Mesenchymal stem cell (in vitro differentiated cells and primary cell): ENCODE results near the gene PCSK7.

Experiments
- DNase-seq: peaks from one replicate; pipeline ENCODE4 v3.0.0-alpha.2; 2013
- H2AFZ ChIP-seq: one replicate; pipeline ENCODE4 v1.6.1; 2013; ENCODE audit warnings: low read depth, mild to moderate bottlenecking, control low read depth, inconsistent platforms, low read length, moderate library complexity
- H2AK5ac ChIP-seq: 2 replicates; pipeline ENCODE4 v1.6.1; 2013; ENCODE audit warnings: low read length, moderate library complexity, mild to moderate bottlenecking, inconsistent platforms; ENCODE audit not compliant: severe bottlenecking
- H2BK120ac ChIP-seq: one replicate; pipeline ENCODE4 v1.6.1; 2013; ENCODE audit warnings: low read depth, mild to moderate bottlenecking, inconsistent platforms, low read length, moderate library complexity
- H2BK12ac ChIP-seq, 2 experiments: one replicate each; pipeline ENCODE4 v1.6.1; 2013; ENCODE audit warnings: inconsistent platforms in 2 of 2, low read length in 2 of 2, mild to moderate bottlenecking in 2 of 2, moderate library complexity in 2 of 2, control low read depth in 1 of 2
- H2BK15ac ChIP-seq: one replicate; pipeline ENCODE4 v1.6.1; 2013; ENCODE audit warnings: mild to moderate bottlenecking, low read depth, inconsistent platforms; ENCODE audit not compliant: poor library complexity, severe bottlenecking
- H2BK5ac ChIP-seq: 2 replicates; pipeline ENCODE4 v1.6.1; 2013; ENCODE audit warnings: low read depth, mild to moderate bottlenecking, low read length, control low read depth, inconsistent platforms; ENCODE audit not compliant: poor library complexity, severe bottlenecking
- H3K14ac ChIP-seq, 2 experiments: one replicate each; pipeline ENCODE4 v1.6.1; 2013; ENCODE audit warnings: inconsistent platforms in 2 of 2, low read length in 2 of 2, control low read depth in 1 of 2, mild to moderate bottlenecking in 1 of 2, moderate library complexity in 1 of 2
- H3K18ac ChIP-seq, 2 experiments: one replicate each; pipeline ENCODE4 v1.6.1; 2013; ENCODE audit warnings: inconsistent platforms in 2 of 2, low read length in 2 of 2, control low read depth in 1 of 2, low read depth in 1 of 2, mild to moderate bottlenecking in 1 of 2
- H3K23ac ChIP-seq, 2 experiments: one replicate each; pipeline ENCODE4 v1.6.1; 2013; ENCODE audit warnings: inconsistent platforms in 2 of 2, low read length in 2 of 2, mild to moderate bottlenecking in 2 of 2, moderate library complexity in 2 of 2, control low read depth in 1 of 2
- H3K27ac ChIP-seq: 2 replicates; pipeline ENCODE4 v1.5.1; 2013; ENCODE audit warnings: mild to moderate bottlenecking, moderate library complexity, low read length, control low read depth, inconsistent platforms; ENCODE audit not compliant: poor library complexity, severe bottlenecking
- H3K27me3 ChIP-seq, 2 experiments: 2 replicates each; pipeline versions ENCODE4 v1.6.1 to v1.7.0; 2013; ENCODE audit warnings: low read length in 2 of 2, mild to moderate bottlenecking in 2 of 2, moderate library complexity in 2 of 2, control low read depth in 1 of 2, inconsistent platforms in 1 of 2; ENCODE audit not compliant: control insufficient read depth in 1 of 2, insufficient read depth in 1 of 2
- H3K36me3 ChIP-seq, 2 experiments: 2 replicates each; pipeline versions ENCODE4 v1.6.1 to v1.7.0; 2013; ENCODE audit warnings: low read length in 2 of 2, control low read depth in 1 of 2, inconsistent platforms in 1 of 2, low read depth in 1 of 2, mild to moderate bottlenecking in 1 of 2; ENCODE audit not compliant: insufficient read depth in 2 of 2, control insufficient read depth in 1 of 2
- H3K4ac ChIP-seq, 2 experiments: one replicate each; pipeline ENCODE4 v1.6.1; 2013; ENCODE audit warnings: inconsistent platforms in 2 of 2, low read length in 2 of 2, mild to moderate bottlenecking in 2 of 2, moderate library complexity in 2 of 2, control low read depth in 1 of 2, low read depth in 1 of 2
- H3K4me1 ChIP-seq: 2 replicates; pipeline ENCODE4 v1.6.1; 2013; ENCODE audit warnings: low read depth, low read length, control low read depth; ENCODE audit not compliant: control insufficient read depth, insufficient read depth
- H3K4me2 ChIP-seq: 2 replicates; pipeline ENCODE4 v1.6.1; 2013; ENCODE audit warnings: low read length, mild to moderate bottlenecking, inconsistent platforms; ENCODE audit not compliant: poor library complexity, severe bottlenecking
- H3K4me3 ChIP-seq, 2 experiments: 2 replicates each; pipeline versions ENCODE4 v1.5.1 to v1.7.0; 2013; ENCODE audit warnings: low read length in 2 of 2, mild to moderate bottlenecking in 2 of 2, control low read depth in 1 of 2, low read depth in 1 of 2; ENCODE audit not compliant: insufficient read depth in 1 of 2
- H3K79me1 ChIP-seq: replicated peaks from 2 replicates; pipeline ENCODE4 v1.6.1; 2013; ENCODE audit warnings: mild to moderate bottlenecking, control low read depth, low read length, inconsistent platforms; ENCODE audit not compliant: poor library complexity, severe bottlenecking
- H3K9ac ChIP-seq: 2 replicates; pipeline ENCODE4 v1.7.0; 2013; ENCODE audit warnings: mild to moderate bottlenecking, low read length, moderate library complexity
- H3K9me3 ChIP-seq: 2 replicates; pipeline ENCODE4 v1.7.0; 2013; ENCODE audit warnings: mild to moderate bottlenecking, low read length; ENCODE audit not compliant: control insufficient read depth
- H4K8ac ChIP-seq: one replicate; pipeline ENCODE4 v1.6.1; 2013; ENCODE audit warnings: inconsistent platforms, mild to moderate bottlenecking, low read length, moderate library complexity
- H4K91ac ChIP-seq: one replicate; pipeline ENCODE4 v1.6.1; 2013; ENCODE audit warnings: mild to moderate bottlenecking, low read length, inconsistent platforms
- WGBS: methylation state at CpG from one replicate; pipeline ENCODE4 v1.1.7; 2013; ENCODE audit warnings: mixed read lengths; 5-methylcytosine and 5-hydroxymethylcytosine counted together

PCSK7 gene

GRCh38 chr11:117232092-117232878 lies 412 bp upstream of the PCSK7 start, which contains the start of gene RNF214:
Gene RNF214, plus strand, starts transcription at chr11:117232671. Its CDS starts 1,602 bp downstream, at chr11:117234273.
- peak within 1 kb of the TSS; percentile 57 for H2BK15ac ChIP-seq

GRCh38 chr11:117230999-117231841 lies 653 bp downstream of the PCSK7 start:
- Histone ChIP-seq H3K4me3 (peak overlapping the region; percentile 82 to 94), H3K9ac (peak overlapping the region; percentile 98), H3K4me1 (peaks cover 1% of the 10 kb centered on the region), H3K27me3 (no peaks in the 10 kb centered on the region), H3K23ac (no peak overlapping the region), H4K91ac (no peak overlapping the region), H2BK15ac (no peak overlapping the region), H2BK120ac (no peak overlapping the region), H3K4ac (peak overlapping the region; percentile 43 to 75), H3K4me2 (peak overlapping the region; percentile 91), H3K79me1 (peaks cover 22% of the 10 kb centered on the region), H2BK12ac (peak overlapping the region in 1 of 2 experiments; percentile 7), H3K36me3 (peaks cover 33 to 38% of the 10 kb centered on the region in 2 experiments), H3K14ac (no peak overlapping the region), H2BK5ac (no peak overlapping the region), H4K8ac (peak overlapping the region; percentile 71), H3K27ac (peak overlapping the region; percentile 50), H2AK5ac (no peak overlapping the region), H2AFZ (peak overlapping the region; percentile 49), H3K18ac (peak overlapping the region; percentile 41 to 68), H3K9me3 (no peaks in the 10 kb centered on the region)
- no peak for DNase-seq
- WGBS: 16% methylated on average over 14 of the region's 14 CpGs

More at GRCh38 chr11:117232092-117232878, 412 bp upstream of the PCSK7 start, which contains the start of gene RNF214:
- Histone ChIP-seq H2BK120ac (peak within 1 kb of the TSS; percentile 95), H3K9ac (peak within 1 kb of the TSS; percentile 98), H2BK5ac (no peak within 1 kb of the TSS), H3K79me1 (peaks cover 26% of the 10 kb centered on the region), H3K4me3 (peak within 1 kb of the TSS; percentile 82 to 94), H2AFZ (peak within 1 kb of the TSS; percentile 66), H3K23ac (no peak within 1 kb of the TSS), H2AK5ac (peak within 1 kb of the TSS; percentile 3), H3K36me3 (peaks cover 28 to 35% of the 10 kb centered on the region in 2 experiments), H4K91ac (peak within 1 kb of the TSS; percentile 66), H3K18ac (peak within 1 kb of the TSS; percentile 68 to 83), H3K4ac (peak within 1 kb of the TSS; percentile 83 to 88), H3K9me3 (no peaks in the 10 kb centered on the region), H3K27me3 (no peaks in the 10 kb centered on the region), H2BK12ac (peak within 1 kb of the TSS; percentile 7 to 45), H3K14ac (peak within 1 kb of the TSS; percentile 25 to 78), H3K4me2 (peak within 1 kb of the TSS; percentile 91), H3K4me1 (peaks cover 1% of the 10 kb centered on the region), H4K8ac (peak within 1 kb of the TSS; percentile 96), H3K27ac (peak within 1 kb of the TSS; percentile 50)
- WGBS: under 1% methylated on average over 47 of the region's 94 CpGs
- DNase-seq: peak; percentile 66

- H3K79me1 ChIP-seq: peaks cover 21% of the 10 kb centered on the region
- H3K18ac ChIP-seq: no peak overlapping the region
- H2BK120ac ChIP-seq: no peak overlapping the region
- peak overlapping the region in 1 of 2 experiments; percentile 94 for H3K4me3 ChIP-seq
- H2BK5ac ChIP-seq: no peak overlapping the region
- no peak overlapping the region for H2AK5ac ChIP-seq
- no peak for DNase-seq
- H3K27ac ChIP-seq: no peak overlapping the region
- H3K36me3 ChIP-seq: peaks cover 37 to 40% of the 10 kb centered on the region in 2 experiments
- H3K14ac ChIP-seq: no peak overlapping the region
- H3K9ac ChIP-seq: peak overlapping the region; percentile 98
- H3K9me3 ChIP-seq: no peaks in the 10 kb centered on the region
- WGBS: 92% methylated on average over 12 of the region's 12 CpGs
- peak overlapping the region; percentile 91 for H3K4me2 ChIP-seq
- no peak overlapping the region for H2BK15ac ChIP-seq
- no peak overlapping the region for H2BK12ac ChIP-seq
- H4K91ac ChIP-seq: no peak overlapping the region
- no peaks in the 10 kb centered on the region for H3K27me3 ChIP-seq
- H3K23ac ChIP-seq: no peak overlapping the region
- H3K4me1 ChIP-seq: peaks cover 1% of the 10 kb centered on the region
- no peak overlapping the region for H2AFZ ChIP-seq
- H3K4ac ChIP-seq: no peak overlapping the region
- H4K8ac ChIP-seq: no peak overlapping the region
Observed at GRCh38 chr11:117230286-117230961, 1.4 kb downstream of the PCSK7 start.
